LHCN-M2 (cell line): Measurements from ENCODE around the gene CORO6. TPM values are rescaled to one million over a fixed set of nuclear protein-coding genes. Genes with fewer than 3 reads are reported as not detected.

Experiments used
- DNase-seq: peaks from one replicate; pipeline ENCODE4 v3.0.0-alpha.2; 2012; ENCODE audit warnings: low read depth
- total RNA-seq: library from RNA; depleted of rRNA; stranded (reverse); fragments of >200 nt; gene quantifications from 2 replicates; pipeline ENCODE4 v1.2.3, GENCODE V29; 2014

CORO6 gene
- total RNA-seq, 1 experiment from 2014 or later, result 41.6 TPM

DNA sequence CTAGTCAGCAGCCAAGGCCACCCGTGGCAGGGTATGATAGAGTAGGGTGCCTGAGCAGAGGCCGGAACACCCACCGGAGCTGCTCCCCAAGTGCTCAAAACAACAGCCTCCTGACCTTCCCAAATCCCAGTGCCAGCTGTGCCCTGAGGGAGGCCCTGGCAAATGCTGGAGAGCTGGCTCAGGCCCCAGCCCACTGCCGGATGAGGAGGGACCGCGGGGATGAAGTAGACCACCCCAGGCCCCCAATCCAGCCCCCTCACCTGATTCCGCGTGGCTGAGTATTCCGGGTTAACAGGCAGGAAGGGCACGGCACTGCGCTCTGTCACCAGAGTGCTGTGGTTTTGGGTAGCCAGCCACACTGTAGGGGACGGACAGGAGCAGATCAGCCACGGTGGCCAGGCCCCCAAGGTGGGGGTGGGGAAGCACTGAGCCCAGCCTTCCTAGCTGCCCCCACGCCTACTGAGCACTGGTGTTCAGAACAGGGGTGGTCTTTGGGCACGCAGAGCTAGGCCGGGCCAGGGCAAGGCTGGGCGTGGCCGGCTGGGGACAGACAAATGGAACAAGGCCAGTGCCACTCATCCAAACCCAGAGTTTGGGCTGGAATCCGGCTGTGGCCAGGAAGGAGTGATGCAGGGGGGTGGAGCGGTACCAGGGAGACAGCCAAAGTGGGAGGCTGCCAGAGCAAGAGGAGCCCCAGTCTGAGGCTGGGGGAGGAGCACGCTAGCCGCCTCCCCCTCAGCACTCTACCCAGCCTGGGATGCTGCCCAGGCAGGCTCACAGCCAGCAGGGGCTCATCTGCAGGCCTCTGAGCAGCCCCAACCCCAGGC, 45.1 kb downstream of the CORO6 start:
- DNase-seq, result no peak

DNA sequence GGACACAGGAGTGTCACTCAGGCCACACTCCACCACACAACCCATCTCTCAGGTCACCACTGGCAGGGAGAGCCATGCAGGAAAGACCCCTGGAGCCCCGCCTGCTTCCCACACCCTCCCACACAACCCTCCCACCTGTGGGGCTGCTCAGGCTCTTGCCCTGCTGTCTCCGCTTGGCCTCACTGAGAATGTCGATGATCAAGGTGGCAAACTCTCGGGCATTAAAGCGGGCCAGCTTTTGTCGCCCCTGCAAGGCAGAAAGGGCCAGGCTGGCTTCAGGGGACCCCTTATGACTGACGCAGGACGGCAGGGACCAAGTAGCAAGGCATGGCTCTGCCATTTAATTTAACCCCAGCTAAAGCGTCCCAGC, 45.7 kb downstream of the CORO6 start:
- DNase-seq, result no peak

DNA sequence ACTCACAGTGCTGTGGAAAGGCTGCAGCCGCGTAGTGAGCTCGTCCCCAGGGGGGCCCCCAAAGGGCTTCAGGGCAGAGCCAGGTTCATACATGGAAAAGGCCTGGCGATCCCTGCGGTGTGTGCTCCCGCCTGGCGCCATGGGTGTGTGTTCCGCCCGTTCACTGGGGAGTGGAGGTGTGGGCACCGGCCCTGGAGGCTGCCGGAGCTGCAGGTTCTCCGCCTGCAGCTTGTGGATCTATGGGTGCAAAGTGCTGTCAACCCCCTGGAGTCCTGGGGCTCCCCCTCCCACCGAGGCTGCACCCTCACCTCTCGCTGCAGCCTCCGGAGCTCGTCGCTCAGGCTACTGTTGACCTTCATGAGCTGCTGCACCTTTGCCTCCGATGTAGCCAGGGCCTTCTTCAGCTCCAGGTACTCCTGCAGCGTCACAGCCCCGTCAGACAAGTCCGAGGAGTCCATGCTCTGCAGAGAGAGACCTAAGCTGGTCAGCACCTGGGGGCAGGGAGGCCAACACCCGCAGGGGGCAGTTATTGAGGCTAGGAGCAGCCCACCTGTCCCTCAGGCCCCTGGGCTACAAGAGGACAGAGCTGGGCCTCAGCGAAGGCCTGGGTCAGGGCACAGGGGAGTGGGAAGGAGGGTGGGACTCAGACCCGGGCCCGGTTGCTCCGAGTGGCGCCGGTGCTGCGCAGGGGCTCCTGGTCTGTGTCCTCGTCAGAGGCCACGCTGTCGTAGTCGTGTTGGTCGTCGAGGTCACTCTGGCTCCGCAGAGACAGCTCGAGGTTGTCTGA, 46.3 kb downstream of the CORO6 start:
- DNase-seq, result no peak

DNA sequence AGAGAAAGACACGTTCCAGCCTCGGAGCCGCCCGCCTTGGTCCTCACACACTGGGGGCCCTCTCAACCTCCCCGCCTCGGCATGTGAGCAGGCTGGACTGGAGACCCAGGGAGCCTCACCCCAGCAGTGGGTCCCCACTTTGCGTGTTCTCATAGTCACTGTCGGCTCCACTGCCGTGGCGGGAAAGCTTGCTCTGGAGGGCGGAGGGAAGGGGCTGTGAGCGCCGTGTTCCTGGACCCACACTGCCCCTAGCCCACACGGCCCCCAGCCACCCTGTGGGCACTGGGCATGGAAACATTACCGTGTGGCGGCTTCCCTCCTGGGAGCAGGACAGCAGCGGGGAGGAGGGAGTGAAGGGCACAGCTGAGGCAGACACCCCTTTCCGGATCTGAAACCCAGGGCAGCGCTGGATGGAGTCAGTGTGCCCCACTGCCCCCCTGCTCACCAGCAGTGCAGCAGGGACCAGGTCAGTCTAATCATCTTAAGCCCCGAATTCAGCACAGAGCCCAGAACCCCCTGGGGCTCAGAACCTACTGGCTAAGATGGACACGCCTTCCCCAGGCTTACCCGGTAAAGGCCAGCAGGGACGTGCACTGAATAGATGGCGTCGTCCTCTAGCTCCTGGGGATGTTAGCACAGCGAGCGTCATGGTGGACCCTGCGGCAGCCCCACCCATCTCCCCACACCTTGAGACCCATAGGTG, 47.0 kb downstream of the CORO6 start:
- DNase-seq, result no peak

DNA sequence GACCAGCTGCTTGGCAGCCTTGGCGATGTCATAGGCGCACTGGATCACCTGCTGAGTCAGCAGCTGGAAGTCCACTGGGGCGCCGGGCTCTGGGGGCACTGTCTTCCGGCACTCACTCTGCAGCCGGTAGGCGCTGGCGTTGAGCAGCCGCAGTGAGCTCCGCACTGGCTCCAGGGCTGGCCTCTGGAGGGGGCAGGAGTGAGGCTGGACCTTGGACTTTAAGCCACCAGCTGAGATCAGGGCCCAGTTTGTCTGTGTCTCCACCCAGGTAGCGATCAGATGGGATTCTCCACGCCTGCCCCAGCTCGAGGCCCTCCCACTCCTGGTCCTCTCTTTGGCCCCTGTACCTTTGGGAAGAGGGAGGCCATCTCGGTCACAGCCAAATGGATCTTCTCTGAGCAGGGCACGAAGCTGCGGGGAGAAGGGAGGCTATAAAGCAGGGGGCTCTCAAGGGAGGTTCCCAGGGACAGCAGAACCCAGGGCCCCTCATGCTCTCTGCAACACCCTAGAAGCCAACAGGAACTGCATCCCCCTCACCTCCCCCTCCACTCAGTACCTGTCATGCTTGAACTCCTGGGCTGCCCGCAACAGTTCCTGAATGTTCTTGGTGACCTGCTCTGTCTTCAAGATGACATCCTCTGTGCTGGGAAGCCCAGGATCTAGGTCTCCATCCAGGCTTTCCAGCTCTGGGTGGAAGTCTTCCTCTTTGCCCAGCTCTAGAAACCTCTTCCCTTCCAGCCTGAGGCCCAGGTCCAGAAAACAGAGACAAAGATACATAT, 47.8 kb downstream of the CORO6 start:
- no peak for DNase-seq

DNA sequence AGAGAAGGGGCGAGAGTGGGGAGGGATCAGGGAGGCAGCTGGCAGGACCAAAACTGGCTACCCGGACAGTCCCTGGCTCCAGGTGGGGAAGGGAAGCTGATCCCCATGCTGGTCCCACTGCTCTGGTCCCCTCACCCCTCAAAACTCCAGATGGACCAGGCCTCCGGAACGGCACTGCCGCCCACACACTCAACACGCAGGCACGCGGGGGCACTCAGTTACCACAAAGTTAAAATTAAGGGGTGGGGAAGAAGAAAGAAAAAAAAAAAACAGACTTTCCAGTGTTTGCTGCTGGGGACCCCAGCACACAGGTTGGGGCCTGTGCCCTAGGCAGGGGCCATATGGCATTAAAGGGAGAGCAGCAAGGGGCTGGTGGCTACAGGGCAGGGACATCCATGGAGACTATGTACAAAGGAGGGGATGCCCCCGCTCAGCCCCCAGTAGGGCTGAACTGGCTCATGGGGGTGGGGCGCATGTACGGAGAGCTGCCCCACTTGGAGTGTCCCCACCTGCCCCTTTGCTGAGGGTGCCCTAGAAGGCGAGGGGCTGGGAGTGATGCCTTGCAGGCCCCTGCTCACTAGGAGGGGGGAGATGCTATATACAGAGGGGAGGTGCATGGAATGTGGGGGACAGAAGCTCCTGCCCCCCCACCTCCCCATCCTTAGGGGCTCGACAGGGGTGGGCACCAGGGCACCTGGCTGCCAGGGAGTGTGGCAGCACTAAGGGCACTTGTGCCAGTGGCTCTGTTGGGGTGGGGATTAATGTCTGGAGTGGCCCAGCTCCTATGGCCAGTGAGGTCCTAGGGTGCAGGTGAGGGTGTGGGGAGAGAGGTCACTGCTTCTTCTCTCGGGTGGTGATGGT, 48.6 kb downstream of the CORO6 start:
- no peak for DNase-seq

DNA sequence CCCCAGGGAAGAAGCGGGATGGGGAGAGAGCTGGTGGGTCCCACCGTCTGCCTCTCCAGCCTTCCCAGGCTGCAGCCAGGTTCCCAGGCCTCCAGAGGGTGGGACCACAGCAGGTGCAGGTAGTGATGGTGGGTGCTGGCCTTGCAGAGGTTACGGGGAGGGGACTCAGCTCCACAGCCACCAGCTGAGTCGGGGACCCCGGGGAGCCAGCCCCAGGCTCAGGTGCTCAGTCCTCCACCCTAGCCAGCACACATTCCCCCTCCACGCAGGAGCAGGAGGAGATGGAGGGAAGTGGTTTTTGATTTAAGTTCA, 49.2 kb downstream of the CORO6 start:
- DNase-seq, result no peak

DNA sequence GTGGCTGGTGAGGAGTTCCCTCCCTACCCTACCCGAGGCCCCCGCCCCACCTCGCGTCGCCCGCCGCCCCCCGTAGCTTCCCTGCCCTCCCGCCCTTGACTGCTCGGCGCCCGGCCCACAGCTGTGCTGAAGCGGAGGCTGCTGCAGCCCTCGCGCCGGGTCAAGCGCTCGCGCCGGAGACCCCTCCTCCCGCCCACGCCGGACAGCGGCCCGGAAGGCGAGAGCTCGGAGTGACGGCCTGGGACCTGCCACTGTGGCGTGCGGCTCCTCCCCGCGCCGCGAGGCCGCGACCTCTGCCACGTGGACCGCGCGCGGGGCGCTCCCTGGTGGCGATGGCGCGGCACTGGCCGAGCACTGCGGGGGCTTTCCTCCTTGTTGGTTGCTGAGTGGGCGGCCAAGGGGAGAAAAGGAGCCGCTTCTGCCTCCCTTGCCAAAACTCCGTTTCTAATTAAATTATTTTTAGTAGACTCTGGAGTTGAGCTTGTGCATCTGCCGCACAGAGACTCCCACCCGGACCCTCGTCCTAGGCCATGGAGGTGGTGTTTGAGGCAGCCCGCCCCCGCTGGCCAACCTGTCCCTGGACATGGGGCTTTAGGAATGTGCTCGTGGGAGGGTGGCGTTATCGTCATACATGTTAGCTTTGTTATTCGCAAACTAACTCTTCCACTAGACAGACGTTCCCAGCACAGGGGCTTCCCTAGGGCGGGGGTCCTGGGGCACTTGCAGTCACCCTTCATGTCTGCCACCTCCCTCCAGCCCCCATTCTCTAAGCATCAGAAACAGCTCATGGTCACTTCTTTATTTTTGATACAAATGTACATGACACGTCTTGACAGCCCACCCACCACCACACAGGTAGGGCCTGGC, 49.8 kb downstream of the CORO6 start:
- no peak for DNase-seq

DNA sequence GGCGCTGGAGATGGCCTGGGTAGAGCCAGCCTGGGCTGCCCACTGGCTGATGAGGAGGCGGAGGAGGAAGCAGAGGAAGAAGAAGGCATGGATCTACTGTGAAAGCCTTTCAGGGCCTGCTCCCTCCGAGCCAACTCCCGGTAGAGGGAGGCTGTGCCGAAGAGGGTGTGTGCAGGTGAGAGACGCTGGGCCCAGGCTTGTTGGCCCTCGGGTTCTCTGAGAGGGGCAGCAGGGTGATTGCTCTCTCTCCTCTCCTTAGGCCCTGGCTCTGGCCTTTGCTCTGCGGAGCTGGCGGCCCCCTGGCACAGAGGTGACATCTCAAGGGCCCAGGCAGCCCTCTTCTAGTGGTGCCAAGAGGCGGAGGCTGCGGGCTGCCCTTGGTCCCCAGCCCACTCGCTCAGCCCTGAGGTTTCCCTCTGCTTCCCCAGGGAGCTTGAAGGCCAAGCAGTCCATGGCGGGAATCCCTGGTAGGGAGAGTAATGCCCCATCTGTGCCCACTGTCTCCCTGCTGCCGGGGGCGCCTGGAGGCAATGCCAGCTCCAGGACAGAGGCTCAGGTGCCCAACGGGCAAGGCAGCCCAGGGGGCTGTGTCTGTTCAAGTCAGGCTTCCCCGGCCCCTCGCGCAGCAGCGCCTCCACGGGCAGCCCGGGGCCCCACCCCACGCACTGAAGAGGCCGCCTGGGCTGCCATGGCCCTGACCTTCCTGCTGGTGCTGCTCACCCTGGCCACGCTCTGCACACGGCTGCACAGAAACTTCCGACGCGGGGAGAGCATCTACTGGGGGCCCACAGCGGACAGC, 50.6 kb downstream of the CORO6 start:
- no peak for DNase-seq

DNA sequence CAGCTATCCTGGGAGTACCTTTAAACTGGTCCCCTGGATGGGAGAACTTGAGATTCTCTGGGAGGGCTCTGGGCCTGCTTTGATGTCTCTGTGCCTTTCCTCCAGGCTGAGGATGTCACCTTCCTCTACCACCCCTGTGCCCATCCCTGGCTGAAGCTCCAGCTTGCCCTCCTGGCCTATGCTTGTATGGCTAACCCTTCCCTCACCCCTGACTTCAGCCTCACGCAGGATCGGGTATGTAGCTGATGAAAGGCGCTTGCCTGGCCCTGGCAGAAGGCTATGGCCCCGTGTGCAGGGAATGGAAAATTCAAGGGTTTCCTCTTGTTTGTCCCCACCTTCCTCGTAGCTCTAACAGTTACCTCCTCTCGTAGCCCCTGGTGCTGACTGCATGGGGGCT, 51.2 kb downstream of the CORO6 start:
- DNase-seq, result no peak

DNA sequence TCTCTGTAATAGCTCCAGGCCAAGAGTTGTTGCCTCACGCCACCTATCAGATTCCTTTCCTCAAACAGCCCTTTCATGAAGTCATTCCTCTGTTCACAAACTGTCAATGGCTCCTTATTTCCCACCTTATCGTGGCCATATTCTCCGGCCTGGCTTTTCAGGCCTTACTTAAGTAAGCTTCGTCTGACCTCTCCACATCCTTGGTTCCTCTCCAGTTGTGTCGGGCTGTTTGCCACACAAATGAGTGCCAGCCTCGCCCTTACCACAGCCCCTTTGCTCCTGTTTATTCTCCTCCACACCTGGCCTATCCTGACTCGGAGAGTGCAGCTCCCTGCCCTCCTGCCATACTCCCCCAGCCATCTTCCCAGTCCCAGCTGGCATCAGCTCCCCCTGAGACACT, 52.2 kb downstream of the CORO6 start:
- DNase-seq, result no peak

DNA sequence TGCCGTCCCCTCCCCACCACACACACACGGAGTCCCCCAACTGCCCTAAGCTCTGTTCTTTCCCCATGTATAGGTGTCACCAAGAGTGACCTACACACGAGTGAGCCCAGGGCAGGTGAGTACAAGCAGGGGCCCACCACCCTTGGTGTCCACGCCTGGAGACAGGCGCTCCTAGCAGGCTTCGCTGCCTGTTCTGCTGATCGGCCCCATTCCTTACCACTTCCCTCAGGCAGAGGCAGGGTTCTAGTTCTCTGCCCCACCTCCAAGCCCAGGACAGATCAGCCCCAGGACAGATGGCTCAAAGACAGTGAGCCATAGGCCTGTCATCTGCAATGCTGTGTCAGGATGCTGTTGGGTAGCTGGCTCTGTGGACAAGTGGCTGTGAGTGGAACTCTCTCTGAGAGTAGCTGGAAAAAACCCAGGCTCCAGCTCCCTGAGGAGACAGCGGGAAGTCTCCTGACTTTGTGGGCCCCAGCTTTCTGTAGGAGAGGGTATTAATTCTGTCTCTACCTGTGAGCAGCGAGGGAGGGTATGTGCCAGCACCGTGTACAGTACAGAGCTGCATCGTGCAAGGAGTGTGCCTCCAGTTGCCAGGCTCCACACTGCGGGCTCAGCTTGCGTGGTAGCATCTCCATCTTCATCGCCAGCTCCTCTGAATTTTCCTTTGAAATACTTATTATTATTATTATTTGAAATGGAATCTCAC, 53.3 kb downstream of the CORO6 start:
- peak; percentile 49 for DNase-seq

DNA sequence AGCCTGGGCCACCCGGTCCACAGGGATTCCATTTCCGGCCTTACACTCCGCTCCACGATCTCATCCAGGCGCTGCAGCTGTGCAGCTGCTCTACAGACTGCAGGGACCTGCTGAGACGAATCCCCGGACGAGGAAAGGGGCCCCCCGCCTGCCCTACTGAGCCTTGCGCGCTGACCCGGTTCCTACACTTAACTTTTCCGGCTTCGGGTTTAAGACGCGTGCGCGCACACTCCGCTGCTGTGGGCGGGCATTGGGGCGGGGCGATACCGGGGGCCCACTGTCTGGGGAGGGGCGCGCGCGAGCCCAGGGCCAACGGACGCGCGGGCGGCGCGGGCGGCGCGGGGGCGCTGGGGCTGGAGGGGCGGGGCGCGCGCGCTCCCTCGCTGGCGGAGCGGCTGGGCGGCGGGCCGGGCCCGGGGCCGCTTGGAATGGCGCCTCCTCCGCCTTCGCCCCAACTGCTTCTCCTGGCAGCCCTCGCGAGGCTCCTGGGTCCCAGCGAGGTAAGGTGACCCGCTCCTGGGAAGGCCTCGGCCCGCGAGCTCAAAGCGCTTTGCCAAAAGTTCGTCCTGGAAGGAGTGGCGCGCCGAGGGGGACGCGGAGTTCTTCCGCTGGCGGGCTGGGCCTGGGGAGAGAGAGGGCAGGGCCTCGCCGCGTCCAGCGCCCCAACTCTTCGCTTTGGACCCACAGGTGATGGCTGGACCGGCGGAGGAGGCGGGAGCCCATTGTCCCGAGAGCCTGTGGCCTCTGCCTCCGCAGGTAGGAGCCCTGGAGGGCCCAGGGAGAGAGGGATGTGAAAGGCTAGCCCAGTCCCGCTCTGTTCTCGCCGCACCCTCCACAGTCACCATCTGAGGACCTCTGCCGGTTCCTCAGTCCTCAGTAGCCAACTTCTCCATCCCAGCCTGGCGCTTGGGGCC, 54.1 kb downstream of the CORO6 start, which contains the start of gene TP53I13:
TP53I13 (plus strand) TSS at position 371 of the 914 bp plus-strand sequence; CDS start at position 429, 58 bp downstream.
- peak; percentile 83 for DNase-seq

DNA sequence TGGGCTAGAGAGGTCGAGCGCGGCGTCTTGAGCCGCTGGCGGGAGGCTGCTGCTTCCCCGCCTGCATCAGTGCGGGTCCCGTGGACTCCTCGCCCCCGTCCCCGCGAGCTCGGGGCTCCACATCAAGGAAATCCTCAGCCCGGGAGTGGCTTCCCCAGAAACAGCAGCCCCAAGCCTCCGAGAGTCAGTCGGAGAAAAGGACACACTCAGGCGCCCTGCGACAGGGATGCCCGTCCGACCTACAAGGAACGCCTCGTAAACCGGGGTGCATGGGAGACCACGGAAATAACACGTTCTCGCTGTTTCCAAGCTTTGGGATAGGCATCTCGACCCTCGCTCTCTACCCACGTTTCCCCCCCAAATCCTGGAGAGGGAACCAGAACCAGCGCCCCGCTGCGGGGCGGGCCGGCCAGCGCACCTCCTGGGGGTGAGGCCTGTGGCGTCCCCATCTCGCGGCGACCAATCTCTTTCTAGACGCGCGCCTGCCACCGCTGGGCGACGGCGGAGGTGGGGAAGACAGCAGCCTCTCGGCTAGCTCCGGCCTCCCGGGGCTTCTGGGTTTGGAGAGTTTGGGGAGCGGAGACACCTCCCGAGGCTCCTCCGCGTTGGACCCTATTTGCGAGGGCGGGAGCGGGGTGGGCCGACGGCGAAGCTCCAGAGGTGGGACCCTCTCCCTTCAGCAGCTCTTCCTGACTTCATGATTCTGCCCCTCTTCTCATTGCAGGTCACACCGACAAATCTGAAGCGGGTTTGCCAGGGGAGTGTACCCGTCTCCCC, 55.0 kb downstream of the CORO6 start:
- DNase-seq, result peak; percentile 65

DNA sequence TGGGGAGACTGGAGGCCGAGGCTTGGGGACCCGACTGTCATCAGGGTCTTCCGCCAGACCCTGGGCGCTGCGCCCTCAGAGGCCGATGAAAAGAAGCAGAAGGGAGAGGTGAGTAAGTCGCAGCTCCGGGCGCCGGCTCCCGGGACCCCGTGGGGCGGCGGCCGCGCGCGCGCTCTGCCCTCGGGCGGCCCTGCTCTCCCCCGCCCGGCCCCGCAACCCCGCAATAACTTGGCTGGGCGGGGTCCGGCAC, 55.5 kb downstream of the CORO6 start:
- no peak for DNase-seq

DNA sequence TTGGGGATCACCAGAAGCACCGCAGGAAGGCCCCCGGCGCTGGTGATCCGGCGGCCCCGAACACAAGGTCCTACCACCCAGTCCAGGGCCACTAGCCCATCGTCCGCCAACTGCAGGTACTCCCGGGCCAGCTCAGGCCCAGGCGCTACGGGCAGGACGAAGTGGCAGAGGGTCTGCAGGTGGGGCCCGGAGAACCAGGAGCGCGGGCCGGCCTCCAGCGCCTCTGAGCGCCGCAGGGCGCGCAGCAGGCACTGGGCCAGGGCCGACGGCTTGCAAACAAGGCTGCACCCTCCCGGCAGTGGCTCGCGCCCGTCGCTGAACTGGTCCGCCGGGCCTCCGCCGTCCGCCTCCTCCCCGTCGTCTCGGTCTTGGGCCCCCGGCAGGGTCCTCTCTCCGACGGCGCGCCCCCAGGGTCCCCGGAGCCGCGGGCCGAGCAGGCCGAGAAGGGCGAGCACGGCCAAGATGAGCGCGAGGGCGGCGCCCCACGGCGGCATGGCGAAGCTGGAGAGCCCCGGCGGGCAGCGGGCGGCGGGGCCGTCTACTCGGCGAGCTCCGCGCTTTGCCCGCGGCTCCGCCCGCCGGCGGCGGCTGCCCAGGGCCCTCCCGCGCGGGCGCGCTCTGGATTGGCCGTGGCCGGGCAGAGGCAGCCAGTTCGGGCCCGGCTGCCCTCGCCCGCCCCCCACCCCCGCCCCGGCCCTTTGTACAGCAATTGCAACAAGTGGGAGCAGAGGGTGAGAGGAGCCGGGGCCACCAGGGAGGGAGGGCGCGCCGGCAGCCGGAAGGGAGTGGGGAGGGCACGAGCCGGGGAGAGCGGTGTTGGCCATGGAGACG, 56.0 kb downstream of the CORO6 start, which contains the start of gene ABHD15:
ABHD15 (minus strand) TSS at position 565 of the 831 bp plus-strand sequence; CDS start at position 494, 71 bp downstream.
- DNase-seq, result peak; percentile 61
